ENCODE measurements around the gene CHST5.

Gene CHST5

GRCh38 chr16:75497558-75497957, 38.4 kb downstream of the CHST5 start:
- TF ChIP-seq CTCF (IDR thresholded peaks at IDR 0.05; ENCODE audit: control insufficient read depth, insufficient read depth, low read depth, low read length, missing control alignments): no peak
- DNase-seq (ENCODE audit: low read depth): no peak
- H3K4me3 ChIP-seq (ENCODE audit: control insufficient read depth, low read depth, low read length): no peak overlapping the region

DNA sequence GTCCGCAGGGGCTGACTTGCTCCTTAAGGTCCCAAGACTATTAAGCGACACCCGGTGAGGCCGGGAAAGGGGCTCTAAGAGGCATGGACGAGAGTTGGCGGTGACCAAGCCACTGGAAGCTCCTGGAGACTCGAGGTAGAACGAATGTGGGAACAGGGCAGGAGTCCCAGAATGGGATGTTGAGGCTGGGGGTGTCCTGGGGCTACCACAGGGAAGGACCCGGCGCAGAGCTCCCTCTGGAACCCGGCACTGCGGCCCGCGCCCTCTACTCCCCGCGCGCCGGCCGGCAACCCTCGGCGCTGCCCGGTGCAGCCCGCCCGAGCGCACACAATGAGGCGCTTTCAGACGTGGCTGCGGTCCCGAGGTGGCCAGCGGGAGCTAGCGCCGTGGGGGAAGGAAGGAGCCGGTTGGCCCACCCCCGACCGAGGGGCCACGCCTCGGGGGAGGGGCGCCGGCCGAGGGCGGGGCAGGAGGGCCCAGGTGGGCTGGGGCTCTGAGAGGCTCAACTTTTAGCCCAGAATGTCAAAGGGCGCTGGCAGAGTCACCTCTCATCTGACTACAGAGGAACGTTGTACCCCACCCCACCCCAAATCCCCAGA, 40.7 kb downstream of the CHST5 start, which contains the start of gene CHST6:
TSS of gene CHST6 (minus strand) at position 366 of the 599 bp plus-strand sequence. CDS start 15,613 bp downstream, outside the sequence.
- DNase-seq (ENCODE audit: low read depth): no peak
- peak within 1 kb of the TSS; percentile 54 for H3K4me3 ChIP-seq (ENCODE audit: control insufficient read depth, low read depth, low read length)
- no peak for TF ChIP-seq CTCF (IDR thresholded peaks at IDR 0.05; ENCODE audit: control insufficient read depth, insufficient read depth, low read depth, low read length, missing control alignments)

- DNase-seq (ENCODE audit: low read depth): no peak
- peak overlapping the region; percentile 54 for H3K4me3 ChIP-seq (ENCODE audit: control insufficient read depth, low read depth, low read length)
- TF ChIP-seq CTCF (IDR thresholded peaks at IDR 0.05; ENCODE audit: control insufficient read depth, insufficient read depth, low read depth, low read length, missing control alignments): no peak
These were observed 41.2 kb downstream of the CHST5 start for GRCh38 chr16:75494661-75495075.

GRCh38 chr16:75494184-75494583, 41.7 kb downstream of the CHST5 start:
- no peak for DNase-seq (ENCODE audit: low read depth)
- no peak for TF ChIP-seq CTCF (IDR thresholded peaks at IDR 0.05; ENCODE audit: control insufficient read depth, insufficient read depth, low read depth, low read length, missing control alignments)
- no peak overlapping the region for H3K4me3 ChIP-seq (ENCODE audit: control insufficient read depth, low read depth, low read length)

DNA sequence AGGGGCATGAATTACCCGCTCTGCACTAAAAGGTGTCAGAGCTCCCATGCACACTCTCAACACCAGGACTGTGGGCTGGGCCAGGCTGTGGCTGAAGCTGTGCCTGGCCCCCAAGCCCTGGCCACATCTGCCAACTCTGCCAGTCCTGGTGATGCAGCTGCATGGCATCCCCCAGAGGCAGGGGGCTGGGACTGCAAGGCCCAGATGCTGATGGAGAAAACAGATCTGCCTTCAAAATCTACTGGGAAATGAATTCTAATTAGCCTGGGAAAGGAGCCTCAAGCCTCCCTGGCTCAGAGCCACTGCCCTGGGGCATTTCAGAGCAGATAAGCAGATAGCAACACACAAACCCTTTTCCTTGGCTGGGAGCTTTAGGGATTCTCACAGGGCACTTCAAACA, 44.0 kb downstream of the CHST5 start:
- TF ChIP-seq CTCF (IDR thresholded peaks at IDR 0.05; ENCODE audit: control insufficient read depth, insufficient read depth, low read depth, low read length, missing control alignments): peak; percentile 29
- DNase-seq (ENCODE audit: low read depth): no peak
- no peak overlapping the region for H3K4me3 ChIP-seq (ENCODE audit: control insufficient read depth, low read depth, low read length)

- no peak for DNase-seq (ENCODE audit: low read depth)
- H3K4me3 ChIP-seq (ENCODE audit: control insufficient read depth, low read depth, low read length): no peak overlapping the region
- TF ChIP-seq CTCF (IDR thresholded peaks at IDR 0.05; ENCODE audit: control insufficient read depth, insufficient read depth, low read depth, low read length, missing control alignments): no peak
These were observed 47.6 kb downstream of the CHST5 start for GRCh38 chr16:75488322-75488721.
